ENCODE results near the gene TBC1D13. TPM values are rescaled to one million over a fixed set of nuclear protein-coding genes. Genes with fewer than 3 reads are reported as not detected.
"Not testable (repeated sequence)": the region's sequence is repeated elsewhere in the genome, so short reads cannot be mapped to it uniquely, and the experiment has no call there.

The TBC1D13 gene
- polyA plus RNA-seq, 6 donors from 2014 or later: 23.8 to 39.7 (median 25.6) TPM

DNA sequence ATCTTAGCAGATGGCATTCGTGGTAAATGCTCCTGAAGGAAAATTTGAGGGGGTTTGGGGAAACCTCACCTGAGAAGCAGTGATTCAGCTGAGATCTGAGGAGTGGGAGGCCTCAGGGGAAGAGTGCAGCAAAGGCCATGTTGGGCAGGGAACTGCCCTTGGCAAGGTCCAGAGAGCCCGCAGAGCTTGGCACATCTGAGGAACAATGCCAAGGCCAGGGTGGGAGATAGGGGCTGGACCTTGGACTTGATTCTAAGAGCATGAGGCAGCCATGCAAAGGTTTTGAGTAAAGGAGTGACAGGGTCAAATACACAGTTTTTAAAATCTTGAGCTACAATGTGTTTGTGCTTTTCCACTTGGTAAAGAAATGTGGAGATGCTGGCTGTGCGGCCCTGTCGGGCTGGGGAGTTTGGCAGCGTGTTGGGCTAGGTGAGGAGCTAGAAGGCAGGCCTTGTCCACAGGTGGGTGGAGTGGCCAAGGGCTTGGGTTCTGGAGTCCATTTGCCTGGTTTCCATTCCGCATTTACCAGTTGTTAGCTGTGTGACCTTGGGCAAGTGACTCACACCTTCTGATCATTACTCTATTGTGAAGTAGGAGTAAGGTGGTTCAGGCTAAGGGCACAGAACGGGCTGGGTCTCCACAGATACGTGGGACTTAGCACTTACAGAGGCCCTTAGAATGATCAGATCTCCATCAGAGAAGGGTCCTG, 6.1 kb downstream of the TBC1D13 start:
- H3K4me1 Mint-ChIP-seq: peaks cover 9 to 23% (median 16%) of the 10 kb centered on the region in 3 donors
- DNase-seq: no peak
- H3K36me3 Mint-ChIP-seq: peaks cover 6 to 16% of the 10 kb centered on the region in 2 donors
- no peak overlapping the region for H3K4me3 Mint-ChIP-seq
- H3K9me3 Mint-ChIP-seq: no peaks in the 10 kb centered on the region
- no peak for ATAC-seq (ENCODE audit: low read depth in 2 of 2)
- peak overlapping the region; percentile 9 to 80 (median 49) for H3K27ac Mint-ChIP-seq
- H3K27me3 Mint-ChIP-seq: no peaks in the 10 kb centered on the region

DNA sequence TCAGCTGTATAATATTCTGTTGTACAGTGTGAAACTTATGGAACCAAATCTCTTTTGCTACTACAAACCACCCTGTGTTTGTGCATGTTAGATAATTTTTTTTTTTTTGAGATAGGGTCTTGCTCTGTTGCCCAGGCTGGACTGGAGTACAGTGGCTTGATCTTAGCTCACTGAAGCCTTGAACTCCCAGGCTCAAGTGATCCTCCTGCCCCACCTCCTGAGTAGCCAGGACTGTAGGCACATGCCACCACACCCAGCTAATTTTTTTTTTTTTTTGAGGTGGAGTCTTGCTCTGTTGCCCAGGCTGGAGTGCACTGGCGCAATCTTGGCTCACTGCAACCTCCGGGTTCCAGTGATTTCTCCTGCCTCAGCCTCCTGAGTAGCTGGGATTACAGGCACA, 7.9 kb downstream of the TBC1D13 start:
- peaks cover 6 to 20% of the 10 kb centered on the region in 2 donors for H3K36me3 Mint-ChIP-seq
- H3K9me3 Mint-ChIP-seq; H3K27me3 Mint-ChIP-seq; DNase-seq; H3K4me3 Mint-ChIP-seq; ATAC-seq (ENCODE audit: low read depth in 2 of 2); H3K27ac Mint-ChIP-seq: not testable (repeated sequence)
- peaks cover 5 to 13% (median 12%) of the 10 kb centered on the region in 3 donors for H3K4me1 Mint-ChIP-seq

DNA sequence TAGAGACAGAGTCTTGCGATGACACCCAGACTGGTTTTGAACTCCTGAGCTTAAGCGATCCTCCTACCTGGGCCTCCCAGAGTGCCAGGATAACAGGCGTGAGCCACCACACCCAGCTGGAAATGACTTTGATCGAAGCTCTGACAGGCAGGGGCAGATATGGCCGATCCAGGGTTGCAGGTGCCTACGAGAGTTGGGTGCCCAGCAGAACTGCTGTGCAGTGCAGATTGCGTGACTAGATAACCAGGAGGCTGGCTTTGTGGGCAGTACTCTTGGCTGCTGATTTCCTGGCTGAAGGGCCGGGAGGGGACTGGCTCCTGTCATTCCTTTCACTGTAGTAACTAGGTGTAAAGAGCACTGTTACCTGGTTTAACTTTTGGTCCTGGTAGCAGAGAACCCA, 11.8 kb downstream of the TBC1D13 start:
- H3K36me3 Mint-ChIP-seq: peaks cover 9 to 24% of the 10 kb centered on the region in 2 donors
- no peak overlapping the region for H3K27ac Mint-ChIP-seq
- no peak overlapping the region for H3K4me3 Mint-ChIP-seq
- peaks cover 0 to 2% (median 2%) of the 10 kb centered on the region in 3 donors for H3K4me1 Mint-ChIP-seq
- DNase-seq: no peak
- no peaks in the 10 kb centered on the region for H3K27me3 Mint-ChIP-seq
- no peaks in the 10 kb centered on the region for H3K9me3 Mint-ChIP-seq
- no peak for ATAC-seq (ENCODE audit: low read depth in 2 of 2)

DNA sequence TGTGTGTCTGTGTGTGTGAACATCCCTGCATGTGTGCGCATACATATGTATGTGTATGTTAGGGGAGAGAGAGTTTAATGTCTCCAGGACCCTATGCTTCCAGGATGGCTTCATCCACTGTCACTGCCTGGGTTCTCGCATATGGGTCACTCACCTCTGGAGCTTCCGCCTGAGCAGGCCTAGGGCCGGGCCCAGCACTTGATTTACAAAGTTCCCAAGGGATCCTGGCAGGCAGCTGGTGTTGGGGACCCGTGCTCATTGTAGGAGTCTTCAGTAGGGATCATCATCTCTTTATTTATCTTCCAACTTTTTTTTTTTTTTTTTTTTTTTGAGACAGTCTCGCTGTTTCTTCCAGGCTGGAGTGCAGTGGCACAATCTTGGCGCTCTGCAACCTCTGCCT, 13.0 kb downstream of the TBC1D13 start:
- Mint-ChIP-seq H3K36me3 (peaks cover 7 to 24% of the 10 kb centered on the region in 2 donors), H3K9me3 (no peaks in the 10 kb centered on the region), H3K27ac (peak overlapping the region in 2 of 6 donors; percentile 44 to 80), H3K27me3 (no peaks in the 10 kb centered on the region), H3K4me3 (no peak overlapping the region), H3K4me1 (peaks cover 0 to 2% (median 0%) of the 10 kb centered on the region in 3 donors)
- DNase-seq: no peak
- ATAC-seq (ENCODE audit: low read depth in 2 of 2): no peak

DNA sequence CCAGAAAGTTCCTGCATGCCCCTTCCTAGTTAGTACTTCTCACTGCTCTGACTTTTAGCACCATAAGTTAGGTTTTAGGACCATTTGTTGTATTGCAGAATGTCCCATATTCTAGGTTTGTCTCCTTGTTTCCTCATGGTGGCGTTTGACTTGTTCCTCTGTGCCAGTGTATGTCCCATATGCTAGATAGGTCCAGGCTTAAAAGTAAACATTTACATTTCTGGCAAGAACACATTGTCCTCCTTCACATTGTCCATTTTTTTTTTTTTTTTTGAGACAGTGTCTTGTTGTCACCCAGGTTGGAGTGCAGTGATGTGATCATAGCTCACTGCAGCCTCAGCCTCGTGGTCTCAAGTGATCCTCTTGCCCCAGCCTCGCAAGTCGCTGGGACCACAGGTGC, 15.4 kb downstream of the TBC1D13 start:
- H3K27me3 Mint-ChIP-seq: no peaks in the 10 kb centered on the region
- peak overlapping the region in 1 of 6 donors; percentile 56 for H3K27ac Mint-ChIP-seq

DNA sequence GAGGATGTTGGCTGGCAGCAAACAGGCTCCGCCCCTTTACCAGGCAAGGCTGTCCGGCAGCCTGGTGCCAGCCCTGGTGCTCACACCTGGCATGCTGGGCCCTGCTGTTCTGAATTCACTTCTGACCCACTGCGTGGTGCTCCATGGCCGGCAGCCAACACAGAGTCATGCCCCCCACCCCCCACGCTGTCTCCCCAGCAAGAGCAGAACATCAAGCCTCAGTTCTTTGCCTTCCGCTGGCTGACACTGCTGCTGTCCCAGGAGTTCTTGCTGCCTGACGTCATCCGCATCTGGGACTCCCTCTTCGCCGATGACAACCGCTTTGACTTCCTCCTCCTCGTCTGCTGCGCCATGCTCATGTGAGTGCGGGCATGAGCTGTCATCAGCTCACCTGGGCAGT, 18.6 kb downstream of the TBC1D13 start:
- Mint-ChIP-seq H3K27me3 (no peaks in the 10 kb centered on the region), H3K4me1 (no peaks in the 10 kb centered on the region), H3K4me3 (no peak overlapping the region), H3K9me3 (no peaks in the 10 kb centered on the region), H3K36me3 (peaks cover 7 to 15% of the 10 kb centered on the region in 2 donors), H3K27ac (no peak overlapping the region)
- ATAC-seq (ENCODE audit: low read depth in 2 of 2) (no peak), DNase-seq (no peak)

More for the DNA sequence above, 15.4 kb downstream of the TBC1D13 start:
- peaks cover 7 to 24% of the 10 kb centered on the region in 2 donors for H3K36me3 Mint-ChIP-seq
- no peaks in the 10 kb centered on the region for H3K9me3 Mint-ChIP-seq
- ATAC-seq (ENCODE audit: low read depth in 2 of 2) (no peak), DNase-seq (no peak)
- H3K4me3 Mint-ChIP-seq: no peak overlapping the region
- peaks cover 0 to 2% (median 0%) of the 10 kb centered on the region in 3 donors for H3K4me1 Mint-ChIP-seq

DNA sequence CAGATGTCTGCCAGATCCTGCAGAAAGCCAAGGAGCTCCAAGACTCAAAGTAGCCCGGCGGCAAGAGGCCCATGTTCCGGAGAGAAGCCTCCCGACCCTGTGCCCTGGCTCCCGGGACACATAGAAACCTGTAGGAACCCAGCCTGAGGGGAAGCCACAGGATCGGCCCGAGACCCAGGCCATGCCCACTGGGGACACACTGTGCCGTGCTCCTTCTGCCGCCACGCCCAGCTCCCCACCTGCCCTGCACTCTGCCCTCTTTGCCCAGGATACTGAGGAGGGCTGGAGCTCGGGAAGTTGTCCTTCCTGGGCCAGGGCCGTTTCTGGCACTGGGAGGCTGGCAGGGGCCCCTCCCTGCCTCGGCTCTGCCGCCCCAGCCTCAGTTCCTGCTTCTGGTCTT, 20.8 kb downstream of the TBC1D13 start:
- Mint-ChIP-seq H3K36me3 (peaks cover 7 to 10% of the 10 kb centered on the region in 2 donors), H3K4me3 (no peak overlapping the region), H3K4me1 (no peaks in the 10 kb centered on the region), H3K27ac (peak overlapping the region in 1 of 6 donors; percentile 54), H3K27me3 (no peaks in the 10 kb centered on the region), H3K9me3 (no peaks in the 10 kb centered on the region)
- ATAC-seq (ENCODE audit: low read depth in 2 of 2) (no peak), DNase-seq (no peak)

DNA sequence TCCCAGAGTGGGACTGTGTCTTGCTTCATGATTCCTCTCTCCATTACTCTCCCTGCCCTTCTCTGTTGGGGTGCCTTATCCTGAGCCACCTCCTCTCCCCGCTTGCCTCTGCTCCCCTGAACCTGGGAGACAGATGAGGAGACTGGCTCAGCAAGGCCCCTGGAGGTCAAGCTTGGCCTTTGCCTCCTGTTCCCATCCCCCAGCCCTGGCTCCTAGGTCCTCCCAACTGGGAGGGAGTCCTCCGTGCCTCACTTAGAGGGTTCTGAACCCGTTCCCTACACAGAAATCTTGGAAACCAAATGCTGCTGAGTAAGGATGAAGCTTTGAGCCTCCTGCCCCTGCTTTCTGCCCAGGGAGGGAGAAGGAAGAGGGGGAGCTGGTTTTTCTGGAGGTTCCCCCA, 21.5 kb downstream of the TBC1D13 start:
- DNase-seq: no peak
- H3K27ac Mint-ChIP-seq: peak overlapping the region in 1 of 6 donors; percentile 6
- no peaks in the 10 kb centered on the region for H3K27me3 Mint-ChIP-seq
- no peaks in the 10 kb centered on the region for H3K9me3 Mint-ChIP-seq
- no peak for ATAC-seq (ENCODE audit: low read depth in 2 of 2)
- peaks cover 2 to 3% of the 10 kb centered on the region in 2 donors for H3K36me3 Mint-ChIP-seq
- no peak overlapping the region for H3K4me3 Mint-ChIP-seq
- H3K4me1 Mint-ChIP-seq: no peaks in the 10 kb centered on the region

DNA sequence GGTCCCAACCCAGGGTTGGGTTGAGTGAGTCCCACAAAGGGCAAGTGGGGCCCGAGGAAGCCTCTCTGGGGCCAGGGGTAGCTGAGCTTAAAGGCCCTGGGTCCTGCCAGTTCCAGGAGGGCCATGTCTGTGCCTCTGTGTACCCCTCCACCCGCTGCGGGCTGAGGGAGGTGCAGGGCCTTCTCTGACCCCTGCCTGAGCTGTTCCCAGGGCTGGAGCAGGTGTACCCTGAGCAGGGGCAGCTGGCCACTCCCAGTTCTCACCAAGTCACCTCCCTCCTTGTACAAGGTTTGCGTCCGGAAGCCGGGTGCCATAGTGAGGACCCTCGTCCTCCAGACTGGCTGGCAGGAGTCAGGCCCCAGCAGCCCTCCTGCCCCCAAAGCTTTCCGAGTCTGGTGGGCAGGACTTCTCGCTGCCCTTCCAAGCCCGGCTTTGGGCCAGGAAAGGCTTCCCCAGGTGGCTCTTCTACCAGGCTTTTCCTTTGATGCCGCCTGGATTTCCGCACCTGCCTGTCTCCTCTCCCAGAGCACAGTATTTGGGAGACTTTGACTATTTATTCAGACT, 22.1 kb downstream of the TBC1D13 start:
- DNase-seq: no peak
- no peaks in the 10 kb centered on the region for H3K27me3 Mint-ChIP-seq
- H3K9me3 Mint-ChIP-seq: no peaks in the 10 kb centered on the region
- no peak overlapping the region for H3K4me3 Mint-ChIP-seq
- H3K4me1 Mint-ChIP-seq: no peaks in the 10 kb centered on the region
- no peak for ATAC-seq (ENCODE audit: low read depth in 2 of 2)
- no peaks in the 10 kb centered on the region for H3K36me3 Mint-ChIP-seq
- peak overlapping the region in 1 of 6 donors; percentile 14 for H3K27ac Mint-ChIP-seq

DNA sequence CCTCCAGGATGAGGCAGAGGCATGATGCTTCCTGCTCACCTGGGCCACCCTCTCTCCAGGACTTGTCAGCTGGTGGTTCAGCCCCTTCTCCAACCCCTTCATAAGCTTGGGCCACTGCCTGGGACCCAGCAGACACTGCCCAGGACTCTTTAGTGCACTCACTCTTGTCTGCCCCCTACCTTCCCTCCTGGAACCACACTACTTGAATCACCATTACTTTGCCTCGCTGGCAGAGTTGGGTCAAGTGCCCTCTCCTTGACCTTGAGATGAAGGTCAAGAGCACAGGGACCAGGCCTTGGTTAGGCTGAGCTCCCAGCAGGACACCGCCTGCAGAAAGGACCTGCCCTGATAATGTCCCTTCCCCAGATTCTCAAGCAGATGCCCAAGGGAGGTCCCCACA, 22.8 kb downstream of the TBC1D13 start:
- Mint-ChIP-seq H3K36me3 (no peaks in the 10 kb centered on the region), H3K27ac (peak overlapping the region in 1 of 6 donors; percentile 53), H3K4me3 (no peak overlapping the region), H3K4me1 (no peaks in the 10 kb centered on the region), H3K27me3 (no peaks in the 10 kb centered on the region), H3K9me3 (no peaks in the 10 kb centered on the region)
- DNase-seq (no peak), ATAC-seq (ENCODE audit: low read depth in 2 of 2) (no peak)

DNA sequence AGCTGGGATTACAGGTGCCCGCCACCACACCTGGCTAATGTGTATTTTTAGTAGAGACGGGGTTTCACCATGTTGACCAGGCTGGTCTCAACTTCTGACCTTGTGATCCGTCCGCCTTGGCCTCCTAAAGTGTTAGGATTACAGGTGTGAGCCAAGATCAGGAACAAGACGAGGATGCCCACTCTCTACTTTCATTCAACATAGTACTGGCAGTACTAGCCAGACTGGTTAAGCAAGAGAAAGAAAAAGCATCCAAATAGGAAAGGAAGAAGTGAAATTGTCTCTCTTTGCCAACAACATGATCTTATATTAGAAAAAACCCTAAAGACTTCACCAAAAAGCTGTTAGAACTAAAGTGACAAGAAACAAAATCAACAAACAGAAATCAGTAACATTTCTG, 23.8 kb downstream of the TBC1D13 start:
- Mint-ChIP-seq H3K4me3 (no peak overlapping the region), H3K4me1 (no peaks in the 10 kb centered on the region), H3K9me3 (no peaks in the 10 kb centered on the region), H3K27me3 (no peaks in the 10 kb centered on the region), H3K27ac (no peak overlapping the region), H3K36me3 (no peaks in the 10 kb centered on the region)
- ATAC-seq (ENCODE audit: low read depth in 2 of 2) (no peak), DNase-seq (no peak)

DNA sequence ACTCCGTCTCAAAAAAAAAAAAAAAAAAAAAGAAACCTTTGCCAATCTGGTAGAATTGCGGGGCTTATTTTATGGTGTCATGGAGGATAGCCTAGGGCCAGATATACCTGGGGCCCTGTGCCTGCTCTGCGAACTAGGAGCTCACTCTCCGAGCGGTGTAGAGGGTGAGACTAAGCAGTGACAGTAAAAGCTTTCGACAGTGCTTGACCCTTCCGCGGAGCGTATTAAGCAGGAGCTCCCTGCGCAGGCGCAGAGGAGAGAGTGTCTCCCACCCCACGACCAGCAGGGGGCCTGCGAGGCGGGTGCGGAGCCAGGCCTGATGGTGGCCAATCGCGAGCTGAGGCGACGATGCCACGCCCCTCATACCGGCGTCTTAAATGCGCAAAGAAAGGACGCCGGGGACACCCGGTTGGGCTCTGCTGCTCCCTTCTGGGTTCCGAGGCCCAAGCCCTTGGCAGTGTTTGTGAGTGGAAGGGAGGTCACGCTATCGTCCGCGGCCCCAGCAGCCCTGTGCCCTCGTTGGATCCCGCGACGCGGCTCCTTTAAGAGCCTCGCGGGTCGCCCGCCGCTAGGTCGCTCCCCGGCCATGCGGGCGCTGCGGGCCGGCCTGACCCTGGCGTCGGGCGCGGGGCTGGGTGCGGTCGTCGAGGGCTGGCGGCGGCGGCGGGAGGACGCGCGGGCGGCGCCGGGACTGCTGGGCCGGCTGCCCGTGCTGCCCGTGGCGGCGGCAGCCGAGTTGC, 31.2 kb downstream of the TBC1D13 start, which contains the start of gene ENDOG:
Gene ENDOG (plus strand): TSS at position 402 of the 740 bp plus-strand sequence. CDS start 185 bp downstream, at position 587.
- Mint-ChIP-seq H3K36me3 (no peaks in the 10 kb centered on the region), H3K4me1 (peaks cover 16 to 21% (median 18%) of the 10 kb centered on the region in 3 donors), H3K27ac (peak within 1 kb of the TSS; percentile 61 to 91 (median 76)), H3K9me3 (no peaks in the 10 kb centered on the region), H3K4me3 (peak within 1 kb of the TSS; percentile 81 to 95 (median 90)), H3K27me3 (no peaks in the 10 kb centered on the region)
- DNase-seq: peak; percentile 97
- peak; percentile 91 for ATAC-seq (ENCODE audit: low read depth in 2 of 2)

DNA sequence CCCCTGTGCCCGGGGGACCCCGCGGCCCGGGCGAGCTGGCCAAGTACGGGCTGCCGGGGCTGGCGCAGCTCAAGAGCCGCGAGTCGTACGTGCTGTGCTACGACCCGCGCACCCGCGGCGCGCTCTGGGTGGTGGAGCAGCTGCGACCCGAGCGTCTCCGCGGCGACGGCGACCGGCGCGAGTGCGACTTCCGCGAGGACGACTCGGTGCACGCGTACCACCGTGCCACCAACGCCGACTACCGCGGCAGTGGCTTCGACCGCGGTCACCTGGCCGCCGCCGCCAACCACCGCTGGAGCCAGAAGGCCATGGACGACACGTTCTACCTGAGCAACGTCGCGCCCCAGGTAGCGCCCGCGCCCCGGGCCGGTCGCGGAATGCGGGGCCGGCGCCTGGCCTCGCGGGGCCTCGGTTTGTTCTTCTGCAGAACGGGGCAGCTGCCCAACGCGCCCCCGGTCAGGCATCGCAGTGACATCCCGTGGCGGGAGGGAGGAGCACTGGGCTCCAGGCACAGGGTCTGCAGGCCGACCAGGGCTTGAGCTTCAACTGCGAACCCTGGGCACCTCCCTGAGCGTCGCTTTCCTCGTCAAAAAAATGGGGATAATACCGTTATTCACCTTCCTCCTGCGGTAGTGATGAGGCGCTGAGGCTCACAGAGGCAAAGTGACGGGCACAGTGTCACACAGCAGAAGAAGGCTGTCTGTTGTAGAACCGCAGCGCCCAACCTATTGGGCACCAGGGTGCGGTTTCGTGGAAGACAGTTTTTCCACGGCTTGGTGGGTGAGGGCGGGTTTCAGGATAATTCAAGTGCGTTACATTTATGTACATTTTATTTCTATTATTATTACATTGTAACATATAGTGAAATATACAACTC, 32.0 kb downstream of the TBC1D13 start:
- Mint-ChIP-seq H3K27me3 (no peaks in the 10 kb centered on the region), H3K4me1 (peaks cover 16 to 21% (median 18%) of the 10 kb centered on the region in 3 donors), H3K9me3 (no peaks in the 10 kb centered on the region), H3K27ac (peak overlapping the region in 3 of 6 donors; percentile 26 to 71 (median 53)), H3K4me3 (peak overlapping the region; percentile 70 to 95 (median 85)), H3K36me3 (no peaks in the 10 kb centered on the region)
- peak; percentile 39 to 40 for ATAC-seq (ENCODE audit: low read depth in 2 of 2)
- no peak for DNase-seq
